ENCODE measurements around the gene APBB3.

Gene APBB3

DNA sequence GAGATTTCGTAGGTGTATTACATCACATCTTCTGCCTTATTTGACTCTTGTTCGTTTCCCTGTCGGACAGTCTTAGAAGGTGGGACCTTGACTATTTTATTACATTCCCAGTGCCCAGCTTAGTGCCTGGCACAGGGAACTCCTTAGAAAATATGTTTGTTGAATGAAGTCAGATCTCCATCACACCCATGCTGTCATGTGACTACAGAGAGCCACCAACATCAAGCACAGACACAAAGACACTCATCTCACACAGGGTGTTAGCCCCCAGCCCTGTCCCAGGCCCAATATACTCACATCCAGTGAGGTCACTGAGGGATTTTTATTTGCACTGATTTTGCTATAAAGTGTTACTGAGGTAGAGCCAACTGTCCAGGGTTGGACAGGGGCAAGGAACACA lies 6.4 kb downstream of the APBB3 start:
- H3K4me3 ChIP-seq, result no peak overlapping the region
- TF ChIP-seq, protein P1, sequence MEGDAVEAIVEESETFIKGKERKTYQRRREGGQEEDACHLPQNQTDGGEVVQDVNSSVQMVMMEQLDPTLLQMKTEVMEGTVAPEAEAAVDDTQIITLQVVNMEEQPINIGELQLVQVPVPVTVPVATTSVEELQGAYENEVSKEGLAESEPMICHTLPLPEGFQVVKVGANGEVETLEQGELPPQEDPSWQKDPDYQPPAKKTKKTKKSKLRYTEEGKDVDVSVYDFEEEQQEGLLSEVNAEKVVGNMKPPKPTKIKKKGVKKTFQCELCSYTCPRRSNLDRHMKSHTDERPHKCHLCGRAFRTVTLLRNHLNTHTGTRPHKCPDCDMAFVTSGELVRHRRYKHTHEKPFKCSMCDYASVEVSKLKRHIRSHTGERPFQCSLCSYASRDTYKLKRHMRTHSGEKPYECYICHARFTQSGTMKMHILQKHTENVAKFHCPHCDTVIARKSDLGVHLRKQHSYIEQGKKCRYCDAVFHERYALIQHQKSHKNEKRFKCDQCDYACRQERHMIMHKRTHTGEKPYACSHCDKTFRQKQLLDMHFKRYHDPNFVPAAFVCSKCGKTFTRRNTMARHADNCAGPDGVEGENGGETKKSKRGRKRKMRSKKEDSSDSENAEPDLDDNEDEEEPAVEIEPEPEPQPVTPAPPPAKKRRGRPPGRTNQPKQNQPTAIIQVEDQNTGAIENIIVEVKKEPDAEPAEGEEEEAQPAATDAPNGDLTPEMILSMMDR (IDR thresholded peaks at IDR 0.05), result no peak
- intact Hi-C loops (cut with DNase I; ENCODE audit: low total_unique reads), result no loop called here

DNA sequence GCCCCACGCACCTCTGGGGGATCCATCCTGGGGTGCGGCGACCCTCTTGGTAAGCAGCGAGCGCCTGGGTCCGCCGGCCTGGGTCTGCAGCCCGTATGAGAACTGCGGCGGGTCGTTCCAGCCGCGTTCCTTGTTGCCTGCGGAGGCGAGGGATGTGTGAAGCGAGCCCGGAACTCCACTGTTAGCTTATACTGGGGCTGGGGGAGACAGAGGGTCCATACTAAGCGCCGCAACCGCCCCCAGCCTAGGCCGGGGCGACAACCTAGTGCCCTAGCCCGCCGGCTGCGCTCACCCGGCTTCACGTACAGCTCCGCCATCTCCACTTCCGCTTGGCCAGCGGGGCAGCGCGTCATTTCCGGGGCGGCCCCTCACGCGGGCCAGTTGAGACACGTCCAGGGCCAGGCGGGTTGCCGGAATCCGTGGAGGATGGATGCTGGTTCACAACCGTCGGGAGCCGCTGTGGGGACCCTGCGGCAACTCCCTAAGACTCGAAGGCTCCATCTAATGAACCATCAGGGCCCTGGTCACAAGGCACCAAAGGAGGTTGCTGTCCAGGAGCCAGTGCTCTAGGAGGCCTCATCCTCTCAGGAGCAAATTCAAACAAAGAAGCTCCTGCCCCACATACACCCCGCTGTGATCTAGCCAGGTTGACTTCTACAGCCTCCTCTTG lies 7.1 kb downstream of the APBB3 start, which contains the start of gene SRA1:
TSS of gene SRA1 (minus strand) at position 338 of the 670 bp plus-strand sequence. CDS start at position 317, 21 bp downstream.
- intact Hi-C loops (cut with DNase I; ENCODE audit: low total_unique reads), result no loop called here
- peak within 1 kb of the TSS; percentile 71 to 86 for H3K4me3 ChIP-seq
- peaks cover 4 to 39% (median 22%) of the 10 kb centered on the region in 4 donors for H3K4me1 ChIP-seq
- no peaks in the 10 kb centered on the region for H3K9me3 ChIP-seq
- TF ChIP-seq, protein P1 (IDR thresholded peaks at IDR 0.05), result no peak
- no peaks in the 10 kb centered on the region for H3K27me3 ChIP-seq
- H3K27ac ChIP-seq, result peak within 1 kb of the TSS; percentile 85 to 91
- H3K36me3 ChIP-seq, result peaks cover 0 to 23% (median 13%) of the 10 kb centered on the region in 3 donors
- DNase-seq, result peak; percentile 94

More for the DNA sequence above, 6.4 kb downstream of the APBB3 start:
- no peaks in the 10 kb centered on the region for H3K9me3 ChIP-seq
- no peak for DNase-seq
- peaks cover 4 to 46% (median 25%) of the 10 kb centered on the region in 4 donors for H3K4me1 ChIP-seq
- H3K27ac ChIP-seq, result peak overlapping the region; percentile 85 to 91
- H3K27me3 ChIP-seq, result no peaks in the 10 kb centered on the region
- peaks cover 0 to 24% (median 13%) of the 10 kb centered on the region in 3 donors for H3K36me3 ChIP-seq

DNA sequence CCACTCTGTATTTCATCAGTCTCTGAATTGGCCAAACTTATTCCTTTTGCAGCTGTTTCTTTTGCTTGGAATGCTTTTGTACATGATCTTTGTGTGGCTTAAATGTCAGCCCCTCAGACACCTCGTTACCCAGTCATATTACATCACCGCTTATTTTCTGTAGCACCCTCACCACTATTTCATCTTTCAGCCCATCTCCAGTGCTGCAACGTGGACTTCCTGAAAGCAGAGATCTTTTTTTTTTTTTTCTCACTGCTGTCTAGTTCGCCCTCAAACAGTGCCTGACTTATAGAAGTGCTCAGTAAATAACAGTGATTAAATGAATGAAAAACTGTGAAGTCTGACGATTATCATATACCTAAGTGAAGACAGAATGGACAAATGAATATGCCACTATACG lies 8.0 kb downstream of the APBB3 start:
- H3K36me3 ChIP-seq, result peaks cover 3 to 23% (median 13%) of the 10 kb centered on the region in 3 donors
- intact Hi-C loops (cut with DNase I; ENCODE audit: low total_unique reads), result no loop called here

DNA sequence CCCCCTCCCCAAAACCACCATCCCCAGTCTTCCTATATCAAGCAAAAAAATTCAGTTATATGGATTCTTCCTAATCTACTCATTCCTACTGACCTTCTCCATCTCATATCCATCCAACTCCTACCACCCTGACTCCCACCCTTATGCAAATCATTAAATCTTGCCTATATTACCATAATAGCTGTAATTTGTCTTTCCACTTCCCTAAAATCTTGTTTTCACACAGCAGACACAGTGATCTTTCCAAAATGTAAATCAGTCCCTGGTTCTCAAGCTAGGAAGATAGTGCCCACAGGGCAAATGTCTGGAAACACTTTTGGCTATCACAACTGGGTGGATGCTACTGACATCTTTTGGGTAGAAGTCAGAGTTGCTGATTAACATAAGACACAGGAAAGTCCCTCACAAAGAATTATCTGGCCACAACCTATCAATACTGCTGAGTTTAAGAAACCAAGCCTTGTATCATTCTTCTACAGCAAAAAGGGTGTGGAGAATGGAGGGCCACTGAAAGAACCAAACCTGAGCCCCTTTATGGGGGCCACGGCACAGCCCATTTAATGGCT lies 8.6 kb downstream of the APBB3 start:
- no peaks in the 10 kb centered on the region for H3K9me3 ChIP-seq
- DNase-seq, result no peak
- H3K4me3 ChIP-seq, result peak overlapping the region in 1 of 2 donors; percentile 86
- TF ChIP-seq, protein P1 (IDR thresholded peaks at IDR 0.05), result no peak
- H3K27ac ChIP-seq, result peak overlapping the region; percentile 22 to 85
- H3K27me3 ChIP-seq, result no peaks in the 10 kb centered on the region
- peaks cover 4 to 32% (median 18%) of the 10 kb centered on the region in 4 donors for H3K4me1 ChIP-seq
- intact Hi-C loops (cut with DNase I; ENCODE audit: low total_unique reads), result no loop called here
- peaks cover 9 to 23% (median 16%) of the 10 kb centered on the region in 3 donors for H3K36me3 ChIP-seq

More for the DNA sequence above, 8.0 kb downstream of the APBB3 start:
- Histone ChIP-seq H3K9me3 (no peaks in the 10 kb centered on the region), H3K27me3 (no peaks in the 10 kb centered on the region), H3K4me1 (peaks cover 4 to 32% (median 18%) of the 10 kb centered on the region in 4 donors), H3K27ac (peak overlapping the region; percentile 85 to 91), H3K4me3 (peak overlapping the region; percentile 71 to 86)
- DNase-seq, result no peak
- TF ChIP-seq, protein P1 (IDR thresholded peaks at IDR 0.05), result no peak

DNA sequence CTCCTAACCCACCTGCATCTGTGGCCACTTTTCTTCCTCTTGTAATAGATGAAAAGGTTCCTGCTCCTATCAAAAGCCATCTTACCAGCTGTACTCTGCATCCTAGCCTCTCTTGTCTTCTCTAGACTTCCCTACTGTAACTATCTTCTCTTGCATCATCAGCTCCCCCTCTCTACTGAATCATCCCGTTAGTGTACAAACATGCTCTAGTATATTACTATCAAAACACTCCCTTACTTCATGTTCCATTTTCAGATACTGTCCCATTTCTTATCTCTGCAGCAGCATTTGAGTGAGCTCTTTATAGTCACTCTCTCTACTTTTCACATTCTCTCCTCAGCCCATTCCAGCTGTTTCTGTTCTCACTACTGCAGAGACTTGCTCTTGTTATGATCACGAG lies 9.9 kb downstream of the APBB3 start:
- Histone ChIP-seq H3K36me3 (peaks cover 12 to 27% (median 25%) of the 10 kb centered on the region in 3 donors), H3K4me1 (peaks cover 4 to 37% (median 21%) of the 10 kb centered on the region in 4 donors), H3K4me3 (no peak overlapping the region), H3K9me3 (no peaks in the 10 kb centered on the region), H3K27ac (no peak overlapping the region), H3K27me3 (no peaks in the 10 kb centered on the region)
- no peak for DNase-seq
- TF ChIP-seq, protein P1 (IDR thresholded peaks at IDR 0.05), result no peak
- intact Hi-C loops (cut with DNase I; ENCODE audit: low total_unique reads), result no loop called here
